ENCODE results near the gene ZNF12. TPM values are rescaled to one million over a fixed set of nuclear protein-coding genes. Genes with fewer than 3 reads are reported as not detected.
"Not testable (repeated sequence)": the region's sequence is repeated elsewhere in the genome, so short reads cannot be mapped to it uniquely, and the experiment has no call there.

The ZNF12 gene
- polyA plus RNA-seq (2013, experiment 1 of 2): 11.6 TPM
- 12.3 TPM for polyA plus RNA-seq (2013, experiment 2 of 2)

DNA sequence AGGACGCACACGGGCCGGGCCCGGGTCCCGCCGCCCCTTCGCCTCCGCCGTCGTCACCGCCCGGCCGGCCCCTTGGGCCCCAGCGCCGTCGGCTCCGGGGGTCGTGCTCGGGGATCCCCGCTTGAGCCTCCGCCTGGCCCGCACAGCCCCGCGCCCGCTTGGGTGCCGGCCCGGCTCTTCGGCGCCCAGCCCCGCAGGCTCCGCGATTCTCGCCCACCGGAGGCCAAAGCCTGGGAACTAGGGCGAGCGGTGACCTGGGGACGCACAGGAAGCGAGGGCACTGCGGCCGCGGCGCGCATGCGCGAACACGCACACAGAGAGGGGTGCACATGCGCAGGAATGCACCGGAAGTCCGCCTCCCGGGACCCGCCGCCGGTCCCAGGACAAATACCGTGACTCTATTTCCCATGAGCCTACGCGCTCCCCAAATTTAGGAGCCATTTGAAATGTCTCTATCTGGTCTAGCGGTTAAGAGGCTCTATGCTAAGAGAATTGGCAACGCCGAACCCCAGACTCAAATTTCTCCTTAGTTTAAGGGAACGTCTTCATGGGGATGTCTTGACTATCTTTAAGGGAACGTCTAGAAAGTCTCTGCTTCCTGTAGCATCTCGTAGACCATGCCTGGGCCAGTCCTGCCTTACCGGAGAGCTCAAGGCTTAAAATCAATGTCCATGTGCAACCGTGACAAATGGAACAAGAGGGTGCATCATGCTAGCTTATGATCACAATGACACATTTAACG, at the start of gene ZNF12:
TSS of gene ZNF12 (minus strand) at position 282 of the 742 bp plus-strand sequence. CDS start 1,774 bp downstream, outside the sequence.
- H3K27ac ChIP-seq (ENCODE audit: low read depth, low read length): peak within 1 kb of the TSS; percentile 74; the same call in 1 of the 2 replicates
- H3K27me3 ChIP-seq (ENCODE audit: insufficient read depth, low read length): peaks cover 7% of the 10 kb centered on the region
- H3K36me3 ChIP-seq (ENCODE audit: insufficient read depth, low read length): peaks cover 29% of the 10 kb centered on the region
- H3K9me3 ChIP-seq (ENCODE audit: insufficient read depth, low read depth, low read length): peaks cover 11% of the 10 kb centered on the region; the same call in 1 of the 2 replicates
- H3K4me3 ChIP-seq (ENCODE audit: low read length): peak within 1 kb of the TSS; percentile 79
- 0 out of 2 replicates have a peak, but pooled peaks cover 2% of the 10 kb centered on the region for H3K4me1 ChIP-seq (ENCODE audit: insufficient read depth, low read length)
- WGBS: 4% methylated on average over 65 of the region's 65 CpGs
- peak within 1 kb of the TSS; percentile 75 for H3K9ac ChIP-seq (ENCODE audit: low read depth, low read length)

DNA sequence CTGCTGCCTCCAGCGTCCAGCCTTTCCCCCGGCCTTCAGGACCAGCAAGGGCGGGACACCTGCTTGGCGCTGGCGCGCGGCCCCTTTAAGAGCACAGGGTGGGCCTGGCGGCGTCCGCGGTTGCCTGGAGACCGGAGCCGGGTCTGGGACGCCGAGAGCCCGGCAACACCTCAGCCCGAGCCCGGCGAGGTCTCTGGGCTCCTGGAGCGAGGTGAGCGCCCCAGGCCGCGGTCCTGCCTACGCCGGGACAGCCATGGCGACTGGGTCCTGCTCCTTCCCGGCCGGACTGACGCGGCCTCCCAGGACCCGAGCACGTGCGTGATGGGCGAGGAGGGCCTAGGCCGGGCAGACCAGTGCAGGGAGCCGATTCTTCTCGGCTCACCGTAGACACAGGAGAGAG, 47.2 kb upstream of the ZNF12 start, which contains the start of gene RSPH10B2:
TSS of gene RSPH10B2 (plus strand) at position 140 of the 400 bp plus-strand sequence. CDS start 3,575 bp downstream, outside the sequence.
- H3K9me3 ChIP-seq (ENCODE audit: insufficient read depth, low read depth, low read length); H3K9ac ChIP-seq (ENCODE audit: low read depth, low read length); H3K27ac ChIP-seq (ENCODE audit: low read depth, low read length); H3K27me3 ChIP-seq (ENCODE audit: insufficient read depth, low read length); H3K4me1 ChIP-seq (ENCODE audit: insufficient read depth, low read length); H3K36me3 ChIP-seq (ENCODE audit: insufficient read depth, low read length): not testable (repeated sequence)
- H3K4me3 ChIP-seq (ENCODE audit: low read length): peak within 1 kb of the TSS; percentile 45
- 0% methylated on average over 17 of the region's 38 CpGs for WGBS

DNA sequence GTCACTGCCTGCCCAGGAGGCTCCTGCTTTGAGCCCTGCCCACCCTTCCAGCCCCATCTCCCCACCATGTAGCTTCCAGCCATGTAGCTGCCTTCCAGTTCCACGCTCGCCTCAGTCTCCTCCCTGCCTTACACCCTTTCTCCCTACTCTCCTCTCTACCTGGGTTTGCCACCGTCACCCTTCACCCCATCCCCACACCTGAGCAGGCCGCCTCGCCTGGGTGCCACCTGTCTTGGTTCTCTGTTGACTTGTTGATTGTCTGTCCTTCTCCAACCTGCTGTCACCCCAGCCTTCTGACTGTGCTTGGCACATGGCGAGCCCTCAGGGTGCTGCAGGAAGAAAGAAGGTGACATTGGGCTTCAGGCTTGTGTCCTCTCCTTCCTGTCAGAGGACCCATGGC, 43.4 kb upstream of the ZNF12 start:
- not testable (repeated sequence) for H3K4me3 ChIP-seq (ENCODE audit: low read length); H3K36me3 ChIP-seq (ENCODE audit: insufficient read depth, low read length); H3K9ac ChIP-seq (ENCODE audit: low read depth, low read length); H3K27me3 ChIP-seq (ENCODE audit: insufficient read depth, low read length); H3K27ac ChIP-seq (ENCODE audit: low read depth, low read length); H3K4me1 ChIP-seq (ENCODE audit: insufficient read depth, low read length); H3K9me3 ChIP-seq (ENCODE audit: insufficient read depth, low read depth, low read length)
- WGBS: 91% methylated on average over 3 of the region's 6 CpGs

DNA sequence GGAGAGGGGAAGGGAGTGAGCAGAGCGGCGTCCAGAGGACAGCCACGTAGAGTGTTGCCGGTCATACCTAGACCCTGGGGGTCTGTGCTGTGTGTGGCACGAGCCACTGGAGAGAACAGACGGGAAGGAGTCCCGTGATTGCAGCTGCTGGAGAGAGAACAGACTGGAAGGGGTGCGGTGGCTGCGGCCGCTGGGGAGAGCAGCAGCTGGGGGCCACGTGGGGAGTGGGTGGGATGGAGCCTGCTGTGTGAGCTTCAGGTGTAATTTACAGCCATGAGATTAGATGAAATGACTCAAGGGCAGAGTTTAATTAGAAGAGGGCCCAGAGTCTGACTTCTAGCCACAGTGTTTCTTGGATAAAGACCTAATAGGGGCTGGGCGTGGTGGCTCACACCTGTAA, 42.6 kb upstream of the ZNF12 start:
- not testable (repeated sequence) for H3K4me1 ChIP-seq (ENCODE audit: insufficient read depth, low read length); H3K27ac ChIP-seq (ENCODE audit: low read depth, low read length); H3K27me3 ChIP-seq (ENCODE audit: insufficient read depth, low read length); H3K9me3 ChIP-seq (ENCODE audit: insufficient read depth, low read depth, low read length); H3K9ac ChIP-seq (ENCODE audit: low read depth, low read length); H3K4me3 ChIP-seq (ENCODE audit: low read length); H3K36me3 ChIP-seq (ENCODE audit: insufficient read depth, low read length)
- WGBS: 96% methylated on average over 6 of the region's 12 CpGs

DNA sequence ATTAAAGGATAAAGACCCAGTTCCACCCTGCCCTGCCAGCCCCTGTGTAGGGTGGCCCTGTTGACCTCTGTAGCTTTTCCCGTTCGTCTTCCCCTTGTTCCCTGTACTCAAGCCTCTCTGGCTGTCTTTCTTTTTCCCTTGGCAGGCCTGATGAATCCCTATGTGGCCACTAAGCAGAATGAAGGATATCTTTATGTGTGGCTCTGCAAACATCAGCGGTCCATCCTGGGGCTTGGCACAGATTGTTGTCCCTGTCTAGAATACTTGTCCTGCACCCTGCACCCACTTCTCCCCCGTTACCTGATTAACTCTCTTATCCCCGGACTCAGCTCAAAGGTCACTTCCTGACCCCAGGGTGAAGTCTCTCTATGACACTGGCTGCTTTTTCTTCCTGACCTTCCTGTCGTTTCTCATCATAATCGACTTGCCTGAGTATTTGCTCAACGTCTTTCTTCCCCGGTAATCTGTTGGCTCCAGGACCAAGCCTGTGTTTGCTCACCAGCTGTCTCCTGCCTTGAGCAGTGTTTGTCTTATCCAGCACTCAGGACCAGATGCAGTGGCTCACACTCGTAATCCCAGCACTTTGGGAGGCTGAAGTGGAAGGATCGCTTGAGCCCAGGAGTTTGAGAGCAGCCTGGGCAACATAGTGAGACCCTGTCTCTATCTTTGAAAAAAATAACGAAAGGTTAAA, 37.8 kb upstream of the ZNF12 start:
- not testable (repeated sequence) for H3K27ac ChIP-seq (ENCODE audit: low read depth, low read length); H3K4me1 ChIP-seq (ENCODE audit: insufficient read depth, low read length); H3K9ac ChIP-seq (ENCODE audit: low read depth, low read length); H3K27me3 ChIP-seq (ENCODE audit: insufficient read depth, low read length); H3K9me3 ChIP-seq (ENCODE audit: insufficient read depth, low read depth, low read length); H3K4me3 ChIP-seq (ENCODE audit: low read length)
- peaks cover 14% of the 10 kb centered on the region for H3K36me3 ChIP-seq (ENCODE audit: insufficient read depth, low read length)
- 100% methylated on average over 1 of the region's 12 CpGs for WGBS

DNA sequence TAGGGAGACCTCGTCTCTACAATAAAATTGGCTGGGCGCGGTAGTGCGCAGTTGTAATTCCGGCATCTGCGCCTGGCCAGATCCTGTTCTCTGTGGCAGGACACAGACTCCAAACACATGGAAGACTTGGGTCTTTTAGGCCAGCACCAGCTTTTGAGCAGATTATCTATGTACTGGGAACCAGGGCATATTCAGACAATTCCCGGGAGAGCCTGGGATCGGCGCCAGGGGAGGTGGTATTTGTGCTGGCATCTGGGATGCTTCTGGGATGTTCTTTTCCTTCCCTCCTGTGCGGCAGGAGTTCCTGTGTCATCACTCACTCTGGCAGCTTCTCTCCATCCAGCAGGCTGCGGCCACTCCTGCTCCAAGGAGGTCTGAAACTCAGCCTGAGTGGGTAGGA, 31.7 kb upstream of the ZNF12 start:
- WGBS: no CpG with 5 or more reads among the region's 11 CpGs
- not testable (repeated sequence) for H3K9me3 ChIP-seq (ENCODE audit: insufficient read depth, low read depth, low read length); H3K4me1 ChIP-seq (ENCODE audit: insufficient read depth, low read length); H3K9ac ChIP-seq (ENCODE audit: low read depth, low read length); H3K27me3 ChIP-seq (ENCODE audit: insufficient read depth, low read length); H3K27ac ChIP-seq (ENCODE audit: low read depth, low read length); H3K4me3 ChIP-seq (ENCODE audit: low read length)
- peaks cover 56% of the 10 kb centered on the region for H3K36me3 ChIP-seq (ENCODE audit: insufficient read depth, low read length)

DNA sequence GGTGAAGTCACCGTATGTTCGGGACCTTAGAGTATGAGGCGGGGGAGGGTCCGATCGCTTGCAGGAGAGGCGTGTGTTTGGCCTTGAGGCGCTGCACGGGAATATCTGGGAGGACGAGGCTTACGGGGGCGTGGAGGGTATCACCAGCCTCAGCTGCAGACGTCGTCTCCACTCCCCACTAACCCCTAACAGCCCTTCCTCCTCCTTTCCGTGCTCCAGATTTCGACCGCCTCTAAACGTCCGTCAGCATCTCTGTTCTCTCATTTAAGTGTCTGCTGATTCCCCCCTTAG, 23.5 kb upstream of the ZNF12 start:
- Histone ChIP-seq H3K4me3 (ENCODE audit: low read length) (peak overlapping the region; percentile 94), H3K27me3 (ENCODE audit: insufficient read depth, low read length) (no peaks in the 10 kb centered on the region), H3K4me1 (ENCODE audit: insufficient read depth, low read length) (no peaks in the 10 kb centered on the region), H3K9me3 (ENCODE audit: insufficient read depth, low read depth, low read length) (no peaks in the 10 kb centered on the region), H3K9ac (ENCODE audit: low read depth, low read length) (peak overlapping the region; percentile 78), H3K27ac (ENCODE audit: low read depth, low read length) (no peak overlapping the region), H3K36me3 (ENCODE audit: insufficient read depth, low read length) (peaks cover 35% of the 10 kb centered on the region)
- 4% methylated on average over 18 of the region's 18 CpGs for WGBS

DNA sequence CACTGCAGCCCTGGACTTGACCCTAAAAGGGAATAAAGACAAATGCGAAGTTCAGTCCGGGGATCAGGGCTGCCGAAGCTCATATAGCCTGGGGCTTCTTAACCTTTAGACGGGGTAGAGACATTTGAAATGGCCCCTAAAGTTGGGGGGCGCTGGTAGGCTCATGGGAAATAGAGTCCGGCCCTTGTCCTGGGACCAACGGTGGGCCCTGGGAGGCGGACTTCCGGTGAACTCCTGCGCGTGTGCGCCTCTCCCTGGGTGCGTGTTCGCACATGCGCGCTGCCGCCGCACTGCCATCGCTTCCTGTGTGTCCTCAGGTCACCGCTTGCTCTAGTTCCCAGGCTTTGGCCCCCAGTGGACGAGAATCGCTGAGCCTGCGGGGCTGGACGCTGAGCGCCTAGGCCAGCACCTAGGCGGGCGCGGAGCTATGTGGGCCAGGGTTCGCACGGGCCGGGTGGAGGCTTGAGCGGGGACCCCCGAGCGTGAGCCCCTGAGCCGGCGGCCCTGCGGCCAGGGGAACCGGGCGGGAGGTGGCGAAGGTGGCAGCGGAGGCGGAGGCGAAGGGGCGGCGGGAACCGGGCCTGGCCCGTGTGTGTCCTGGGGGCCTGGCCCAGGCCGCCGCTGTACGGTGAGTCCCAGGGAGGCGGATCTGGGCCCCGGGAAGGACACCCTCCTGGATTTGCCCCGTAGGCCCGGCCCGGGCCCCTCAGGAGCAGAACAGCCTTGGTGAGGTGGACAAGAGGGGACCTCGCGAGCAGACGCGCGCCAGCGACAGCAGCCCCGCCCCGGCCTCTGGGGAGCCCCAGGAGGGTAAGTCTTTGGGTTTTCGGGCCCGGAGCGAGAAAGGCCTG, 23.0 kb upstream of the ZNF12 start:
- Histone ChIP-seq H3K27me3 (ENCODE audit: insufficient read depth, low read length) (no peaks in the 10 kb centered on the region), H3K4me3 (ENCODE audit: low read length) (peak overlapping the region; percentile 94), H3K9me3 (ENCODE audit: insufficient read depth, low read depth, low read length) (no peaks in the 10 kb centered on the region), H3K9ac (ENCODE audit: low read depth, low read length) (peak overlapping the region; percentile 78), H3K4me1 (ENCODE audit: insufficient read depth, low read length) (no peaks in the 10 kb centered on the region), H3K36me3 (ENCODE audit: insufficient read depth, low read length) (peaks cover 29% of the 10 kb centered on the region), H3K27ac (ENCODE audit: low read depth, low read length) (peak overlapping the region; percentile 75)
- WGBS: 1% methylated on average over 66 of the region's 66 CpGs

DNA sequence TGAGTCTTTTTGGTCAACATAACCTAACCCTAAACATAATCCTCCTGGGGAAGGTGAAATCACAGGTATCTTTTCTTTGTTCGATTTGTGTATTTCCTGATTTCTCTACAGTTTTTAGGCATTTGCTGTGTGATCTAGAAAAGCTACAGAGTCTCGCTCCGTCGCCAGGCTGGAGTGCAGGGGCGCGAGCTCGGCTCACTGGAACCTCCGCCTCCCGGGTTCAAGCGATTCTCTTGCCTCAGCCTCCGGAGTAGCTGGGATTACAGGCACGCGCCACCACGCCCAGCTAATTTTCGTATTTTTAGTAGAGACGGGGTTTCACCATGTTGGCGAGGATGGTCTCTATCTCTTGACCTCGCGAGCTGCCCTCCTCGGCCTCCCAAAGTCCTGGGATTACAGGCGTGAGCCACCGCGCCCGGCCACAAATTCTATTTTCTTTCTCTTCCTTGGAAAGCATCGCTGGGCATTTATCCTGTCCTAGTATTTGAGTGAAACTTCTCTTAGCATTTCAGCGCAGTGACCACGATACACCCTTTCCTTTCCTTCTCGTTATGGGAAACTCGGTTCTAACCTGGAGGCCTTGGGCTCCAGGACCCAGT, 22.2 kb upstream of the ZNF12 start:
- not testable (repeated sequence) for H3K4me1 ChIP-seq (ENCODE audit: insufficient read depth, low read length); H3K27me3 ChIP-seq (ENCODE audit: insufficient read depth, low read length); H3K9me3 ChIP-seq (ENCODE audit: insufficient read depth, low read depth, low read length); H3K27ac ChIP-seq (ENCODE audit: low read depth, low read length)
- Histone ChIP-seq H3K36me3 (ENCODE audit: insufficient read depth, low read length) (peaks cover 23% of the 10 kb centered on the region), H3K9ac (ENCODE audit: low read depth, low read length) (peak overlapping the region; percentile 30; the same call in 1 of the 2 replicates), H3K4me3 (ENCODE audit: low read length) (peak overlapping the region; percentile 94)
- WGBS: 85% methylated on average over 29 of the region's 29 CpGs

DNA sequence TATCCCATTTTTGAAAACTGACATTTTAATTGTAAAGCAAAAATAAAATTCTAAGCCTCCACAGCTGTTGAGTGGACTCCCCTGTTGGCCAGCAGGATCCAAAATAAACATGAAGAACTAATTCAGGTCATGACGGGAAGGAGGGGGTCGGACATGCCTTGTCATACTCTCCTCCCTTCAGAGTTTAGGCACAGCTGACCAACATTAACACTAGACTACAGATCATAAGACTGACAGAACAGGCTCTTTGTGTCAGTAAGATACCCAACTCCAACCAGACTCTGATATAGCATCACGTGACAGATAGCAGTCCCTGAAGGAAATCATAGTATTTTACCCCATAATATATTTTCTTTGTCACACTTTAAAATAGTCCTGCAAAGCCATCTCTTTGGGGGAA, 20.9 kb upstream of the ZNF12 start:
- peaks cover 9% of the 10 kb centered on the region for H3K36me3 ChIP-seq (ENCODE audit: insufficient read depth, low read length)
- H3K4me3 ChIP-seq (ENCODE audit: low read length): no peak overlapping the region
- H3K9me3 ChIP-seq (ENCODE audit: insufficient read depth, low read depth, low read length): no peaks in the 10 kb centered on the region
- no peak overlapping the region for H3K27ac ChIP-seq (ENCODE audit: low read depth, low read length)
- H3K27me3 ChIP-seq (ENCODE audit: insufficient read depth, low read length): no peaks in the 10 kb centered on the region
- H3K9ac ChIP-seq (ENCODE audit: low read depth, low read length): no peak overlapping the region
- 94% methylated on average over 3 of the region's 3 CpGs for WGBS
- no peaks in the 10 kb centered on the region for H3K4me1 ChIP-seq (ENCODE audit: insufficient read depth, low read length)

DNA sequence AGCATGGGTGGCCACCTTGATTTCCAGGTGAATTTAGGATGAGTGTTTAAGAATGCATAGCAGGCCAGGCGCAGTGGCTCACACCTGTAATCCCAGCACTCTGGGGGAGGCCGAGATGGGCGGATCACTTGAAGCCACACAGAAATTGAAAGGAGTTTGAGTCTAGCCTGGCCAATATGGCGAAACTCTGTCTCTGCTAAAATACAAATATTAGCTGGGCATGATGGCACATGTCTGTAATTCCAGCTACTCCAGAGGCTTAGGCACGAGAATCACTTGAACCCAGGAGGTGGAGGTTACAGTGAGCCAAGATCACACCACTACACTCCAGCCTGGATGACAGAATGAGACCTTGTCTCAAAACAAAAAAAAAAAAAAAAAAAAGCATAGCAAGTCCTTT, 19.6 kb upstream of the ZNF12 start:
- H3K36me3 ChIP-seq (ENCODE audit: insufficient read depth, low read length); H3K4me3 ChIP-seq (ENCODE audit: low read length); H3K4me1 ChIP-seq (ENCODE audit: insufficient read depth, low read length); H3K9me3 ChIP-seq (ENCODE audit: insufficient read depth, low read depth, low read length); H3K27ac ChIP-seq (ENCODE audit: low read depth, low read length); H3K9ac ChIP-seq (ENCODE audit: low read depth, low read length); H3K27me3 ChIP-seq (ENCODE audit: insufficient read depth, low read length): not testable (repeated sequence)
- WGBS: 94% methylated on average over 5 of the region's 5 CpGs
